HepG2 (cell line): ENCODE measurements around the gene ADAM15. TPM values are rescaled to one million over a fixed set of nuclear protein-coding genes. Genes with fewer than 3 reads are reported as not detected.

ENCODE experiments used
- ADNP ChIP-seq: sonication (generic); formaldehyde crosslinking; IDR thresholded peaks from 2 replicates; pipeline ENCODE4 v1.4.0; 2020; ENCODE audit warnings: missing genetic modification reagents
- CHD4 ChIP-seq: fragments of 200-600 bp; sonication (generic); IDR thresholded peaks from 2 replicates; pipeline ENCODE4 v1.7.0; 2017; ENCODE audit warnings: mild to moderate bottlenecking, low read length, borderline replicate concordance
- JUND ChIP-seq: sonication (generic); formaldehyde crosslinking; IDR thresholded peaks from 2 replicates; pipeline ENCODE4 v1.8.0; 2022; ENCODE audit warnings: mild to moderate bottlenecking, missing genetic modification reagents
- PITX1 ChIP-seq: sonication (generic); formaldehyde crosslinking; IDR thresholded peaks from 2 replicates; pipeline ENCODE4 v1.5.1; 2020; ENCODE audit warnings: mild to moderate bottlenecking, missing genetic modification reagents
- SMAD9 ChIP-seq: sonication (generic); formaldehyde crosslinking; IDR thresholded peaks from 2 replicates; pipeline ENCODE4 v1.5.1; 2020; ENCODE audit warnings: mild to moderate bottlenecking, missing genetic modification reagents
- TAF15 ChIP-seq: fragments of 200-400 bp; formaldehyde crosslinking; IDR thresholded peaks from one replicate; pipeline ENCODE4 v1.6.1; 2018; ENCODE audit warnings: mild to moderate bottlenecking, low read depth, low read length; ENCODE audit not compliant: poor library complexity, severe bottlenecking
- ZNF451 ChIP-seq: sonication (generic); formaldehyde crosslinking; IDR thresholded peaks from 2 replicates; pipeline ENCODE4 v1.5.0; 2020; ENCODE audit warnings: mild to moderate bottlenecking, missing genetic modification reagents
- ZNF720 ChIP-seq: sonication (generic); formaldehyde crosslinking; IDR thresholded peaks from 2 replicates; pipeline ENCODE4 v1.4.0; 2020; ENCODE audit warnings: missing genetic modification reagents
- polyA plus RNA-seq, 8 experiments: library from polyadenylated mRNA; depleted of rRNA in 3 of 8; stranded (reverse) in 7 of 8; unstranded in 1 of 8; fragments of >200 nt; fragmentation: Illumina TruSeq in 4 of 8; extraction: Trizol in 4 of 8; gene quantifications; 2 replicates each; pipeline versions ENCODE4 v1.2.1 to v1.2.3, GENCODE V29; 2011 to 2016; ENCODE audit warnings: low read depth in 4 of 8, missing spikeins in 1 of 8, mixed read lengths in 1 of 8; ENCODE audit not compliant: insufficient read depth in 1 of 8
- total RNA-seq, 5 experiments: library from RNA; depleted of rRNA; stranded (reverse); fragments of >200 nt; fragmentation: Illumina TruSeq; extraction: Trizol; gene quantifications; 2 replicates each; pipeline ENCODE4 v1.2.3, GENCODE V29; 2016; ENCODE audit warnings: low read depth in 1 of 5
- TF ChIP-seq, protein P1 (sequence below), 2 experiments: fragments of 450-650 bp in 1 of 2; sonication (generic) in 1 of 2; formaldehyde crosslinking in 1 of 2; IDR thresholded peaks; 2 replicates each; pipeline versions ENCODE4 v1.6.1 to v1.8.0; 2016 to 2022; ENCODE audit warnings: antibody characterized with exemption in 1 of 2, mild to moderate bottlenecking in 1 of 2, missing genetic modification reagents in 1 of 2
- TF ChIP-seq, protein P2 (sequence below): fragments of 450-650 bp; IDR thresholded peaks from 2 replicates; pipeline ENCODE4 v1.6.1; 2017; ENCODE audit warnings: mild to moderate bottlenecking
- TF ChIP-seq, protein P3 (sequence below): sonication (generic); formaldehyde crosslinking; IDR thresholded peaks from 2 replicates; pipeline ENCODE4 v1.8.0; 2022; ENCODE audit warnings: mild to moderate bottlenecking, missing genetic modification reagents, moderate library complexity
- TF ChIP-seq, protein P4 (sequence below): sonication (generic); formaldehyde crosslinking; conservative IDR thresholded peaks from 2 replicates; pipeline ENCODE4 v1.4.0; 2020; ENCODE audit warnings: missing genetic modification reagents

The ADAM15 gene
- total and polyA plus RNA-seq, 2 of the 13 experiments (the other 11 are each of a cell fraction or from before 2014, with no cell fraction given): 17.9 to 25.6 TPM

DNA sequence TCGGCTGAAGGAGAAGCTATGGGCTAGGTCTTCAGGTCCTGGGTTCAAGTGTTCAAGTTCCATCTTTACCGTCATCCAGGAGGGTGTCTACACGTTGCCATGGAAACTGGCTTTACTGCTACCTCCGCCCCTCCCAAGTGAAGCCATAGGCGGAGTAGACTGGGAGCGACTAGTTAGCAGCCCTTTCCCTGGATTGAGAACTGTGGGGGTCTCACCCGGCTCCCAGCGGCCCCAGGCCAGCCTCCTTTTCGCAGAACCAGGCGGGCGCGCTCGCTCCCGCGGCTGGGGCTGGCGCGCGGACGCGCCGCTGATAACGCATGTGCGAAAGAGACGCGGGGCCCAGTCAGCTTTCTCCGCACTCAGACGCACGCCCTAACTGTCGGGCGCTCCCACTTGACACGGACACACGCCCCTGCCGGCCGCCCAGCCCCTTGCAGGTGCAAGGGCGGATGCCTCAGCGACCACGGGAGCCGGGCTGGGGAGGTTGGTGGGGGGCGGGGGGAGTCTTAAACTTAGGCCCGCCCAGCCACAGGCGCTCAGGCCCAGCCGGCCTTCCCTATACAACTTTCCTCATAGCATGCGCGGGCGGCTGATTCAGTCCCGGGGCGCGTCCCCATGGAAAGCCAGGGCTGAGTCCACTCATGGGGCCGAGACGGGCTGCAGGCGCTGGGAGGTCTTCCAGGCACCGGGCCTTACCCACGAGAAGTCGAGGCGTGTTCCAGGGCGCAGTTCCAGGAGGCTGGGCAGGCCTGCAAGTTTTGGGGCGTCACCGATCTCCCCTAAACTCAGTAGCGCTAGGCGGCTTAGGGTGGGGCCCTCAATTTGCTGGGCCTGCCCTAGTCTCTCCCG is 19.8 kb downstream of the ADAM15 start (continued):
- TF ChIP-seq, protein P1, sequence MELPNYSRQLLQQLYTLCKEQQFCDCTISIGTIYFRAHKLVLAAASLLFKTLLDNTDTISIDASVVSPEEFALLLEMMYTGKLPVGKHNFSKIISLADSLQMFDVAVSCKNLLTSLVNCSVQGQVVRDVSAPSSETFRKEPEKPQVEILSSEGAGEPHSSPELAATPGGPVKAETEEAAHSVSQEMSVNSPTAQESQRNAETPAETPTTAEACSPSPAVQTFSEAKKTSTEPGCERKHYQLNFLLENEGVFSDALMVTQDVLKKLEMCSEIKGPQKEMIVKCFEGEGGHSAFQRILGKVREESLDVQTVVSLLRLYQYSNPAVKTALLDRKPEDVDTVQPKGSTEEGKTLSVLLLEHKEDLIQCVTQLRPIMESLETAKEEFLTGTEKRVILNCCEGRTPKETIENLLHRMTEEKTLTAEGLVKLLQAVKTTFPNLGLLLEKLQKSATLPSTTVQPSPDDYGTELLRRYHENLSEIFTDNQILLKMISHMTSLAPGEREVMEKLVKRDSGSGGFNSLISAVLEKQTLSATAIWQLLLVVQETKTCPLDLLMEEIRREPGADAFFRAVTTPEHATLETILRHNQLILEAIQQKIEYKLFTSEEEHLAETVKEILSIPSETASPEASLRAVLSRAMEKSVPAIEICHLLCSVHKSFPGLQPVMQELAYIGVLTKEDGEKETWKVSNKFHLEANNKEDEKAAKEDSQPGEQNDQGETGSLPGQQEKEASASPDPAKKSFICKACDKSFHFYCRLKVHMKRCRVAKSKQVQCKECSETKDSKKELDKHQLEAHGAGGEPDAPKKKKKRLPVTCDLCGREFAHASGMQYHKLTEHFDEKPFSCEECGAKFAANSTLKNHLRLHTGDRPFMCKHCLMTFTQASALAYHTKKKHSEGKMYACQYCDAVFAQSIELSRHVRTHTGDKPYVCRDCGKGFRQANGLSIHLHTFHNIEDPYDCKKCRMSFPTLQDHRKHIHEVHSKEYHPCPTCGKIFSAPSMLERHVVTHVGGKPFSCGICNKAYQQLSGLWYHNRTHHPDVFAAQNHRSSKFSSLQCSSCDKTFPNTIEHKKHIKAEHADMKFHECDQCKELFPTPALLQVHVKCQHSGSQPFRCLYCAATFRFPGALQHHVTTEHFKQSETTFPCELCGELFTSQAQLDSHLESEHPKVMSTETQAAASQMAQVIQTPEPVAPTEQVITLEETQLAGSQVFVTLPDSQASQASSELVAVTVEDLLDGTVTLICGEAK (IDR thresholded peaks at IDR 0.05): no peak
- TF ChIP-seq, protein P1 (CRISPR knock-in tag; IDR thresholded peaks at IDR 0.05): no peak
- TF ChIP-seq JUND (CRISPR knock-in tag): no peak
- no peak for TF ChIP-seq ZNF720 (CRISPR knock-in tag)
- TF ChIP-seq SMAD9 (CRISPR knock-in tag): no peak
- TF ChIP-seq, protein P2, sequence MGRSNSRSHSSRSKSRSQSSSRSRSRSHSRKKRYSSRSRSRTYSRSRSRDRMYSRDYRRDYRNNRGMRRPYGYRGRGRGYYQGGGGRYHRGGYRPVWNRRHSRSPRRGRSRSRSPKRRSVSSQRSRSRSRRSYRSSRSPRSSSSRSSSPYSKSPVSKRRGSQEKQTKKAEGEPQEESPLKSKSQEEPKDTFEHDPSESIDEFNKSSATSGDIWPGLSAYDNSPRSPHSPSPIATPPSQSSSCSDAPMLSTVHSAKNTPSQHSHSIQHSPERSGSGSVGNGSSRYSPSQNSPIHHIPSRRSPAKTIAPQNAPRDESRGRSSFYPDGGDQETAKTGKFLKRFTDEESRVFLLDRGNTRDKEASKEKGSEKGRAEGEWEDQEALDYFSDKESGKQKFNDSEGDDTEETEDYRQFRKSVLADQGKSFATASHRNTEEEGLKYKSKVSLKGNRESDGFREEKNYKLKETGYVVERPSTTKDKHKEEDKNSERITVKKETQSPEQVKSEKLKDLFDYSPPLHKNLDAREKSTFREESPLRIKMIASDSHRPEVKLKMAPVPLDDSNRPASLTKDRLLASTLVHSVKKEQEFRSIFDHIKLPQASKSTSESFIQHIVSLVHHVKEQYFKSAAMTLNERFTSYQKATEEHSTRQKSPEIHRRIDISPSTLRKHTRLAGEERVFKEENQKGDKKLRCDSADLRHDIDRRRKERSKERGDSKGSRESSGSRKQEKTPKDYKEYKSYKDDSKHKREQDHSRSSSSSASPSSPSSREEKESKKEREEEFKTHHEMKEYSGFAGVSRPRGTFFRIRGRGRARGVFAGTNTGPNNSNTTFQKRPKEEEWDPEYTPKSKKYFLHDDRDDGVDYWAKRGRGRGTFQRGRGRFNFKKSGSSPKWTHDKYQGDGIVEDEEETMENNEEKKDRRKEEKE: no peak
- TF ChIP-seq, protein P3, sequence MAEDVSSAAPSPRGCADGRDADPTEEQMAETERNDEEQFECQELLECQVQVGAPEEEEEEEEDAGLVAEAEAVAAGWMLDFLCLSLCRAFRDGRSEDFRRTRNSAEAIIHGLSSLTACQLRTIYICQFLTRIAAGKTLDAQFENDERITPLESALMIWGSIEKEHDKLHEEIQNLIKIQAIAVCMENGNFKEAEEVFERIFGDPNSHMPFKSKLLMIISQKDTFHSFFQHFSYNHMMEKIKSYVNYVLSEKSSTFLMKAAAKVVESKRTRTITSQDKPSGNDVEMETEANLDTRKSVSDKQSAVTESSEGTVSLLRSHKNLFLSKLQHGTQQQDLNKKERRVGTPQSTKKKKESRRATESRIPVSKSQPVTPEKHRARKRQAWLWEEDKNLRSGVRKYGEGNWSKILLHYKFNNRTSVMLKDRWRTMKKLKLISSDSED (CRISPR knock-in tag): no peak
- TF ChIP-seq PITX1 (CRISPR knock-in tag): no peak
- no peak for TF ChIP-seq ADNP (CRISPR knock-in tag)
- TF ChIP-seq, protein P4, sequence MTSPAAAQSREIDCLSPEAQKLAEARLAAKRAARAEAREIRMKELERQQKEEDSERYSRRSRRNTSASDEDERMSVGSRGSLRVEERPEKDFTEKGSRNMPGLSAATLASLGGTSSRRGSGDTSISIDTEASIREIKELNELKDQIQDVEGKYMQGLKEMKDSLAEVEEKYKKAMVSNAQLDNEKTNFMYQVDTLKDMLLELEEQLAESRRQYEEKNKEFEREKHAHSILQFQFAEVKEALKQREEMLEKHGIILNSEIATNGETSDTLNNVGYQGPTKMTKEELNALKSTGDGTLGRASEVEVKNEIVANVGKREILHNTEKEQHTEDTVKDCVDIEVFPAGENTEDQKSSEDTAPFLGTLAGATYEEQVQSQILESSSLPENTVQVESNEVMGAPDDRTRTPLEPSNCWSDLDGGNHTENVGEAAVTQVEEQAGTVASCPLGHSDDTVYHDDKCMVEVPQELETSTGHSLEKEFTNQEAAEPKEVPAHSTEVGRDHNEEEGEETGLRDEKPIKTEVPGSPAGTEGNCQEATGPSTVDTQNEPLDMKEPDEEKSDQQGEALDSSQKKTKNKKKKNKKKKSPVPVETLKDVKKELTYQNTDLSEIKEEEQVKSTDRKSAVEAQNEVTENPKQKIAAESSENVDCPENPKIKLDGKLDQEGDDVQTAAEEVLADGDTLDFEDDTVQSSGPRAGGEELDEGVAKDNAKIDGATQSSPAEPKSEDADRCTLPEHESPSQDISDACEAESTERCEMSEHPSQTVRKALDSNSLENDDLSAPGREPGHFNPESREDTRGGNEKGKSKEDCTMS (CRISPR knock-in tag): no peak
- TF ChIP-seq ZNF451 (CRISPR knock-in tag): peak; percentile 16; the same call in 1 of the 2 replicates
- no peak for TF ChIP-seq TAF15
- no peak for TF ChIP-seq CHD4
